Osteocyte (in vitro differentiated cells): Measurements from ENCODE around the gene SPINT2. TPM values are rescaled to one million over a fixed set of nuclear protein-coding genes. Genes with fewer than 3 reads are reported as not detected.

Experiments used
- DNase-seq: peaks from one replicate; pipeline ENCODE4 v3.0.0; 2021; ENCODE audit warnings: mixed read lengths; ENCODE audit not compliant: unreplicated experiment; ENCODE audit errors: extremely low spot score
- H3K27ac Mint-ChIP-seq: one replicate; pipeline ENCODE4 v1.8.0; 2021; ENCODE audit warnings: mild to moderate bottlenecking, mixed read lengths; ENCODE audit not compliant: unreplicated experiment
- H3K27me3 Mint-ChIP-seq: one replicate; pipeline ENCODE4 v1.8.0; 2021; ENCODE audit warnings: mixed read lengths; ENCODE audit not compliant: unreplicated experiment
- H3K36me3 Mint-ChIP-seq: one replicate; pipeline ENCODE4 v1.8.0; 2021; ENCODE audit warnings: mixed read lengths; ENCODE audit not compliant: unreplicated experiment
- H3K4me1 Mint-ChIP-seq: one replicate; pipeline ENCODE4 v1.8.0; 2021; ENCODE audit warnings: mixed read lengths; ENCODE audit not compliant: unreplicated experiment
- H3K4me3 Mint-ChIP-seq: one replicate; pipeline ENCODE4 v1.8.0; 2021; ENCODE audit warnings: mild to moderate bottlenecking, moderate library complexity, mixed read lengths; ENCODE audit not compliant: unreplicated experiment
- H3K9me3 Mint-ChIP-seq: one replicate; pipeline ENCODE4 v1.8.0; 2021; ENCODE audit warnings: mixed read lengths; ENCODE audit not compliant: unreplicated experiment
- total RNA-seq: library from RNA; stranded (reverse); gene quantifications from 2 replicates; pipeline ENCODE4 v1.2.1, GENCODE V29; 2021
- TF ChIP-seq, protein P1 (sequence below): fragments of 200-600 bp; sonication (generic); IDR thresholded peaks from 2 replicates; pipeline ENCODE4 v1.5.0; 2021; ENCODE audit warnings: antibody characterized with exemption, mild to moderate bottlenecking, moderate library complexity

Gene SPINT2
- total RNA-seq, 1 donor from 2014 or later: 30.4 TPM

DNA sequence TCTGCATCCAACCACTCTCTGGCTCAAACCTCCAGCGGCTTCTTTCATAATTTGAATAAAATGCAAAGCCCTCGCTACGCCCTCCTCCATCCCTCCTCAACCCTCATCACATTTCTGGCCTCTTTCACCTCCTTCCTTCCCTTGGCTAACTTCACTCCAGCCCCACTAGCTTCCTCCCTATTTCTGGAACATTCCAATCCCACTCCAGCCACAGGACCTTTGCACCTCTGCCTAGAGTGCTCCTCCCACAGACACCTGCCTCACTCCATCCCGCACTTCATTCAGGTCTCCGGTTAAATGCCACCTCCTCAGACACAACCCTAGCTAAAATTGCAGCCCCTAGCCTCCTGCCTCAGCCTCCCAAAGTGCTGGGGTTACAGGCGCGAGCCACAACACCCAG is 32.5 kb upstream of the SPINT2 start:
- Mint-ChIP-seq H3K4me3 (no peak overlapping the region), H3K9me3 (no peaks in the 10 kb centered on the region), H3K4me1 (peaks cover 14% of the 10 kb centered on the region), H3K27me3 (peaks cover 5% of the 10 kb centered on the region), H3K27ac (no peak overlapping the region), H3K36me3 (no peaks in the 10 kb centered on the region)
- TF ChIP-seq, protein P1, sequence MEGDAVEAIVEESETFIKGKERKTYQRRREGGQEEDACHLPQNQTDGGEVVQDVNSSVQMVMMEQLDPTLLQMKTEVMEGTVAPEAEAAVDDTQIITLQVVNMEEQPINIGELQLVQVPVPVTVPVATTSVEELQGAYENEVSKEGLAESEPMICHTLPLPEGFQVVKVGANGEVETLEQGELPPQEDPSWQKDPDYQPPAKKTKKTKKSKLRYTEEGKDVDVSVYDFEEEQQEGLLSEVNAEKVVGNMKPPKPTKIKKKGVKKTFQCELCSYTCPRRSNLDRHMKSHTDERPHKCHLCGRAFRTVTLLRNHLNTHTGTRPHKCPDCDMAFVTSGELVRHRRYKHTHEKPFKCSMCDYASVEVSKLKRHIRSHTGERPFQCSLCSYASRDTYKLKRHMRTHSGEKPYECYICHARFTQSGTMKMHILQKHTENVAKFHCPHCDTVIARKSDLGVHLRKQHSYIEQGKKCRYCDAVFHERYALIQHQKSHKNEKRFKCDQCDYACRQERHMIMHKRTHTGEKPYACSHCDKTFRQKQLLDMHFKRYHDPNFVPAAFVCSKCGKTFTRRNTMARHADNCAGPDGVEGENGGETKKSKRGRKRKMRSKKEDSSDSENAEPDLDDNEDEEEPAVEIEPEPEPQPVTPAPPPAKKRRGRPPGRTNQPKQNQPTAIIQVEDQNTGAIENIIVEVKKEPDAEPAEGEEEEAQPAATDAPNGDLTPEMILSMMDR: no peak
- no peak for DNase-seq

DNA sequence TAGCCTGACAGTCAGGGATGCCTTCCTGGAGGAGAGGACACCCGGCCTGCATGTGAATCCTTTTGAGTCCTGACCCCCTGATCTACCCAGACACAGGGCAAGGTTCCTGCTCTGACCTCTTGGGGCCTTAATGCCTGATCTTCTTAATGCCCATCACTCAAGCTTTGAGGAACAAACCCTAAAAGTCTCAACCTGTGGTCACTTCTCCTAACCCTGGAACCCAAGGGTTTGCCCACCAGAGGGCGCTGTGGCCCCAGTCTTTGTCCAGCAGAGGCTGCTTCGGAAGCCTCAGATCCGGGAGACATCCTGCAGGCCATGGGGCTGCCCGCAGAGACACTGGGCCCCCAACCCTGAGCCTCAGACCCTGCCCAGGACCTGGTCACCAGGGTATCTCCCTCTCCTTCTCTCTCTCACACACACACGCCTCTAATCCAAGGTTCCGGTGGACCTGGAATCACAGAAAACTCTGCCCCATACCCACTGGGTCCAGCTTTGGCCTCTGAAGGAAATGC is 30.6 kb upstream of the SPINT2 start:
- Mint-ChIP-seq H3K27ac (no peak overlapping the region), H3K27me3 (peaks cover 5% of the 10 kb centered on the region), H3K9me3 (no peaks in the 10 kb centered on the region), H3K4me1 (peaks cover 4% of the 10 kb centered on the region), H3K4me3 (no peak overlapping the region), H3K36me3 (no peaks in the 10 kb centered on the region)
- DNase-seq: peak; percentile 92
- TF ChIP-seq, protein P1: peak; percentile 88

DNA sequence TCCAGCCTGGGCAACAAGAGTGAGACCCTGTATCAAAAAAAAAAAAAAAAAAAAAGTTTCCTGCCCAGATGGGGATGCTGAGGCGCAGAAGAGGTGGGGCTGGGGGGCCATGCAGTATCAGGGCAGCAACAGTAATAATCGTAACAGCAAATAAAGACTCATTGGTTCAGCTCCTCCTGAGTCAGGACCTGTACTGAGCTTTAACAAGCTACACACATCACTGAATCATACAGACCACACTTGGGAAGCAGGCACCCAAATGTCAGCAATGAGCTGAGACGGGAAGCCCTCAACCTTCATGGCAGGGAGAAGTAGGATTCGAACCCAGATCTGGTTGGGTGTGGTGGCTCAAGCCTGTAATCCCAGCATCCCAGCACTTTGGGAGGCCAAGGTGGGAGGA is 29.8 kb upstream of the SPINT2 start:
- Mint-ChIP-seq H3K27ac (no peak overlapping the region), H3K9me3 (no peaks in the 10 kb centered on the region), H3K36me3 (no peaks in the 10 kb centered on the region), H3K27me3 (peaks cover 5% of the 10 kb centered on the region), H3K4me1 (peaks cover 2% of the 10 kb centered on the region), H3K4me3 (no peak overlapping the region)
- TF ChIP-seq, protein P1: no peak
- DNase-seq: no peak

DNA sequence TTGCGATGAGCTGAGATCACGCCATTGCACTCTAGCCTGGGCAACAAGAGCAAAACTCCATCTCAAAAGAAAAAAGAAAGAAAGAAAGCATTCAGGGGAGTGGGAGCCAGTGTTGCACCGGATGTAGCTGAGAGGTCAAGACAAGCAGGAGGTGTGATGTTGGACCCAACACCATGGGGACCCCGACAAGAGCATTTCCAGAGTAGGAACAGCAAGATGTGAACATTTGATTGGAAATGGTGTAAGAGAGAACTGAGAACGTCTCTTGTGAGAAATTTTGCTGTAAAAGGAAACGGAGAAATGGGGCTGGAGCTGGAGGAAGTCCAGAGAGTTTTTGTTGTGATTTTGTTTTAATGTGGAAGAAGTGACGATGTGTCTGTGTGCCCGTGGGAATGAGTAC is 24.6 kb upstream of the SPINT2 start:
- no peak for DNase-seq
- H3K4me1 Mint-ChIP-seq: peaks cover 7% of the 10 kb centered on the region
- H3K27ac Mint-ChIP-seq: no peak overlapping the region
- H3K36me3 Mint-ChIP-seq: no peaks in the 10 kb centered on the region
- no peaks in the 10 kb centered on the region for H3K9me3 Mint-ChIP-seq
- TF ChIP-seq, protein P1: no peak
- no peak overlapping the region for H3K4me3 Mint-ChIP-seq
- no peaks in the 10 kb centered on the region for H3K27me3 Mint-ChIP-seq

DNA sequence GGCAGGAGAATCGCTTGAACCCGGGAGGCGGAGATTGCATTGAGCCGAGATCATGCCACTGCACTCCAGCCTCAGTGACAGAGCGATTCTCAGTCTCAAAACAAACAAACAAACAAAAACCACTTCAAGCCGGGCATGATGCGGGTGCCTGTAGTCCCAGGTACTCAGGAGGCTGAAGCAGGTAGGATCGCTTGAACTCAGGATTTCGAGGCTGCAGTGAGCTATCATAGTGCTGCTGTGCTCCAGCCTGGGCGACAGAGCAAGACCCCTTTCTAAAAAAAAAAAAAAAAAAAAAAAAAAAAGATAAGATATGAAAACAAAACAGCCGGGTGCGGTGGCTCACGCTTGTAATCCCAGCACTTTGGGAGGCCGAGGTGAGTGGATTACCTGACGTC is 21.1 kb upstream of the SPINT2 start:
- H3K9me3 Mint-ChIP-seq: no peaks in the 10 kb centered on the region
- DNase-seq: no peak
- no peak overlapping the region for H3K27ac Mint-ChIP-seq
- H3K27me3 Mint-ChIP-seq: no peaks in the 10 kb centered on the region
- peaks cover 17% of the 10 kb centered on the region for H3K4me1 Mint-ChIP-seq
- TF ChIP-seq, protein P1: no peak
- H3K4me3 Mint-ChIP-seq: peak overlapping the region; percentile 76
- no peaks in the 10 kb centered on the region for H3K36me3 Mint-ChIP-seq
